Measurements from ENCODE around the gene RASGRF2.

DNA sequence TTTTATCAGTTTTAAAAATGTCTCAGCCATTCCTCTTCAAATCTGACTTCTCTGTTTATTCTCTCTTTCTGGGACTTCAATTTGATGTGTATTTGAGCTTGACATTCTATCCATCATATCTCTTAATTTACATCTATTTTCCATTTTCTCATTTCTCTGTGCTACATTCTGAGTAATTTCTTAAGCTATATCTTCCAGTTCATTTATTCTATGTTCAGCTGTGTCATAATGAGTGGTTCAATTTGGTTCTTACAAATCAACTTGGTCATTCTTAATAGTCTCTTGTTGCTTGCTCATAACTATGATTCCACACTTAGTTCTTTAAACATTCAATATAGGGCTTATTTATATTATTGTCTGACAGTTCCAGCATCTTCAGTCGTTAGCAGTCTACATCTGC, 289.8 kb downstream of the RASGRF2 start:
- no peak for TF ChIP-seq CTCF (conservative IDR thresholded peaks at IDR 0.05; ENCODE audit: low read depth, low read length)
- TF ChIP-seq EZH2 (IDR thresholded peaks at IDR 0.05; ENCODE audit: low read length, unreplicated experiment): no peak
- TF ChIP-seq EZH2phosphoT487 (IDR thresholded peaks at IDR 0.05; ENCODE audit: borderline replicate concordance, low read length): no peak

Data from PC-3 (cell line).